Measurements from ENCODE around the gene CXCL16.

Gene CXCL16, protein sequence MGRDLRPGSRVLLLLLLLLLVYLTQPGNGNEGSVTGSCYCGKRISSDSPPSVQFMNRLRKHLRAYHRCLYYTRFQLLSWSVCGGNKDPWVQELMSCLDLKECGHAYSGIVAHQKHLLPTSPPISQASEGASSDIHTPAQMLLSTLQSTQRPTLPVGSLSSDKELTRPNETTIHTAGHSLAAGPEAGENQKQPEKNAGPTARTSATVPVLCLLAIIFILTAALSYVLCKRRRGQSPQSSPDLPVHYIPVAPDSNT

DNA sequence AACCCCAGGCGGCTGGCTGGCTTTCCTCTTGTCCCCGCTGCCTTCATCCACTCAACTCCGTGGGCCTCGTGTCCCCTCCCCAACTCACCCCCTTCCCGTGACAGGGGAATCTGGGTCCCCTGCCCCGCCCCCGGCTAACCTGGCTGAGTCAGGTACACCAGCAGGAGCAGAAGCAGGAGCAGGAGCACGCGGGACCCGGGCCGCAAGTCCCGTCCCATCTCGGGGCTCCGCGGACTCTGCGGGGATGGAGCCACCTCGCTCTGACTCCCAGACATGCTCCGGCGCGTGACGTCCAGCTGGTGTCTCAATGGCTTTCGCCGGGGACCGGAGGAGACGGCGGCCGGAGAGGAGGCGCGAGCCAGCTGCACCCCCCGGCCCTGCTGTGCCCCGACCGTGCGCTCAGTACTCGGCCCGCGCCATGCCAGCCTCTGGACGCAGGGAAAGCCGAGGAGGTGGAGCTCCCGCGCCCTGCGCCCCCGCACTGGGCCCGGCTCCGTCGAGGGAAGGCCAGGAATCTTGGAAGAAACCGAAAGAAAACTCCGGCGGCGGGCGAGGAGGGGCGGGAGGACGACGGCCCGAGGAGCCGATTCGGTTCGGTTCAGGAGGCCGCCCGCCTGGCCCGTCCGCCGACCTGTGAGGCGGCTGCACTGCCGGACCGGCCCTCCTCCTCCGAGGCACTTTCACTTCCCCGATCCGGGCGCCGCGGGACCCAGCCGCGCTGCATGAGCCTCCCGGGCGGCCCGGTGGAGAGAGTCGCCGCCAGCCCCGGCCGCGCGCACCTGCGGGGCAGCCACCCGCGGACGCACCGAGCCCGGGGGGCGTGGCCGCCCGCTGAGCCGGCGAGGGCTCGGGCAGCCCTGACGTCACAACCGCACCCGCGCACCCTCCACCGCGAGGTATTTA is at the start of gene CXCL16, which contains the start of gene ZMYND15:
Gene CXCL16, minus strand, starts transcription at position 807 of the 903 bp plus-strand sequence. Its CDS starts 589 bp downstream, at position 218.
Gene ZMYND15, plus strand, starts transcription at position 712 of the 903 bp plus-strand sequence. CDS start 716 bp downstream, outside the sequence.
- DNase-seq: peak; percentile 31

DNA sequence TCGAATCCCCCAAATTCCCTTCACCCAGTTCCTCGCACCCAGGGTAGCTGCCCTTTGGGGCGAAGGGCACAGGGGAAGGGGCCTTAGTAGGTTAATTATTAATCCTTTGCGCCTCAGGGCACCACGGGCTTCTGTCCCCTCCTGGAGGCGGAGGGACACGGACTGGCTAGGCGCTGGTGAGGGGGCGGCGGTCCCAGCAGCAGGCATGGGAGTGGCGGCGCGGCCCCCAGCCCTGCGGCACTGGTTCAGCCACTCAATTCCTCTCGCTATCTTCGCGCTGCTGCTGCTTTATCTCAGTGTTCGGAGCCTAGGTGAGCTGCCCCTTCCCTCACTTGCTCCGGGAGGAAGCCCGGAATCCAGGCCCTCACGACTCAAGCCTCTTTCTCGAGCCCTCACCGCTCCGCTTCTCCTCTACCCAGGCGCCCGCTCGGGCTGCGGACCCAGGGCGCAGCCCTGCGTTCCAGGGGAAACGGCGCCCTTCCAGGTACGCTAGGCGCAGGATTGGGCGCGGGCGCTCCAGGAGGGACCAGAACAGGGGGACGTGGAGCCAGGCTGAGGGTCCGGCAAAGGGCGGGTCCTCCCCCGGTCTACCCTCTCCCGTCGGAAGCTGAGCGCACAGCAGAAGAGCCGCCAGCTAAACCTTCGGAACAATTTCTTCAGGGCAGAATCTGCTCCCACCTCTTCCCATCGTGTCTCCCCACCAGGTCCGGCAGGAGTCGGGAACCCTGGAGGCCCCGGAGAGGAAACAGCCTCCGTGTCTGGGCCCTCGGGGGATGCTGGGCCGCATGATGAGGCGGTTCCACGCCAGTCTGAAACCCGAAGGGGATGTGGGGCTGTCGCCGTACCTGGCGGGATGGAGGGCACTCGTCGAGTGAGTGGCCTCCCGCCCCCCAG is 49.3 kb upstream of the CXCL16 start, which contains the start of gene GLTPD2:
Gene GLTPD2, plus strand, starts transcription at position 158 of the 894 bp plus-strand sequence. Its CDS starts 48 bp downstream, at position 206.
- DNase-seq: no peak

DNA sequence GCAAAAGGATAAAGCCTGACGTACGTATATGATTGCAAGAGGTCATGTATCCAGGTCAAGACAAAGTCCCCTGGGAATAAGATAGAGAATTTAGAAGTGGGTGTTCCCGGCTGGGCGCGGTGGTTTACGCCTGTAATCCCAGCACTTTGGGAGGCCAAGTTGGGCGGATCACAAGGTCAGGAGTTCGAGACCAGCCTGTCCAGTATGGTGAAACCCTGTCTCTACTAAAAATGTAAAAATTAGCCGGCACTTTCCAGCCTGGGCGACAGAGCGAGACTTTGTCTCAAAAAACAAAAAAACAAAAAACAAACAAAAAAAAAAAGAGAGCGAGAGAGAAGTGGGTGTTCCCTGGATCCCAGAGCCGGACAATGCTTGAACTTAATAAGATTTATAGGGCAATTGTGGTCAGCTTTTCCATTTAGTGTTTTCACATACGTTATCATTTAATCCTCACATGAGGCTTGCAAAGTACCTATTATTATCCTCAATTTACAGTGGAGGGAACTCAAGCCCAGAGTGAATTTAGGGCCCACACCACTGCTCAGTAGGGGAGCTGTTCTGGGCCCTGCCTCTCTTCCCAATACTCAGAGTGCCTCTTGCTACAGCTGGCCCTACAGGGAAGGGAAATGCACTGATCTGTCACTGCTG is 48.6 kb upstream of the CXCL16 start:
- DNase-seq: no peak

DNA sequence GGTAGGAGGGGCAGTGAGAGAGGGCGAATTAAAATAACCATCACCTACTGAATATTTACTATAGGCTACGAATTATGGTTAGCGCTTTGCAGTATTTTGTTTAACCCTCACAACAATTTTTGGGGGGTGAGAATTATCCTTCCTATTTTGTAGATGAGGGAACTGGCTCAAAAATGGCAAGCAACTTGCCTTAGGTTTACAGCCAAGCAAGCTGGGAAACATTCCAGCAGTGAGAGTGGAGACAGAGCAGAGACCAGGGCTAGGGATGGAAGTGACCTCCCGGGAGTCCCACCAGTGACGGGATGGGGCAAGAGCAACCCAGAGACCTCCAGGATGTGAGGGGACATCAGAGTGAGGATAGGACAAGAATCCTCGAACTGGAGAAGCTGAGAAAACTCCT is 46.8 kb upstream of the CXCL16 start:
- no peak for DNase-seq

DNA sequence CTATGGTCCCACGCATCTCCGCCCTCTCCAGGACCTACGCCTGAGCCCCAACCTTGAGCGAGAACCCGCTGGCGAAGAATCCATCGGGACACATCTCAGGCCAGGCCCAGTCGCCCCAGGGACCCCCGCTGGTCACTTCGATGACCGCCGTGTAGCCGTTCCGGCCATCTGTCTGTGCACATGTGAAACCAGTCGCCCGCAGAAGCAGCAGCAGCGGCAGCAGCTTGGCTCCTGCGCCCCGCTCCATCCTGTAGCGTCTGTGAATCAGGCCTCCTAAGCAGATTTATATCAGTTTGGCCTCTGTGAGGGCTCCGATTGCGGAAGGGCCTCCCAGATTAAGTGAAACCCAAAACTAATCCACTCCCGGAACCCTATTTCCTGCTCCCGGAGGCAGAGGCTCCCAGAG is 46.4 kb upstream of the CXCL16 start, which contains the start of gene VMO1:
Gene VMO1, minus strand, starts transcription at position 259 of the 406 bp plus-strand sequence. Its CDS starts 12 bp downstream, at position 247.
- DNase-seq: no peak

DNA sequence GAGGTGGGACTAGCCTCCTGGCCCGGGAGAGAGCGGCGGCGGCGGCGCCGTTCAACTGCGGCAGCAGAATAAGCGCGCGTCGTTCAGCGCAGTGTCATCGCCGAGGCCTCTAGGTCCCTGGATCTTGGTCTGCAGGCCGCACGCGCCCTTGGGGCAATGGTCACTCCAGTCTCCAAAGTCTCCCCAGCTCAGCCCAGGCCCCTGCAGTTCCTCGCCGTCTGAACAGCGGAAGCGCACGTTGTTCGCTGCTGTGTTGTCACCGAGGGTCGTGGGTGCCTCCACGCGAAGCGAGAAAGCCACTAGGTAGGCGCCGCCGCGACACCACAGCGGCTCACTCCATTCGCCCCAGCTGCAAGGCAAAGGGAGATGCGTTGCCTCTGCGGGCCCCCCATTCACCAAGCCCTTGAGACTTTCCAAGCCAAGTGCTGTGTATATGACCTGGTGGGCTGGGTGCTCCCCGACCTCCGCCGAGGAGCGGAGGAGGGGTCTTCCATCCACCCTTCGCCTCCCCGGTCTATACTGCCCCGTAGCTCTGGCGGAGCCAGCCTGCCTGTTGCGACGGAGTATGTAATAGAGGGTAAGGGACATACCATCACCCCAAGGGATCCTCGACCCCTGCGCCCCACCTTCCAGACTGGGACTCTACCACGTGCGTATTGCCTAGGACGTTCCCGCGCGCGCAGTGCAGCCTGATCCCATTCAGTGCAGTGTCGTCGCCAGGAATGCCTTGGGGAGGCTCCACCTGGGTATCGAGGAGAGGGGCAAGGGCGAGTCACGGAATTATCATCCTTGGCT is 45.8 kb upstream of the CXCL16 start:
- no peak for DNase-seq

DNA sequence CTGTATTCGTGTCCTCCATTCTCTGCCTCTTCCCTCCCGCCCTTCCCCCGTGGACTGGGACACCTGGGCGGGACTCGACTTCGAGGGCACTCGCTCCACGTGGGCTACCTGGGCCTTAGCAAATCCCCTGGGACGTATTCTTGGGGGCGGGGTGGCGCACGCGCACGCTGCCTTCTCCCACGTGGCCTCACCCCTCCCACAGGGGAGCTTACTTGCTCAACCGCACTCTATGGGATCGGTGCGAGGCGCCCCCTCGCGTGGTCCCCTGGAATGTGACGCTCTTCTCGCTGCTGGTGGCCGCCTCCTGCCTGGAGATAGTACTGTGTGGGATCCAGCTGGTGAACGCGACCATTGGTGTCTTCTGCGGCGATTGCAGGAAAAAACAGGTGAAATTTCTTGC is 42.9 kb upstream of the CXCL16 start:
- no peak for DNase-seq

DNA sequence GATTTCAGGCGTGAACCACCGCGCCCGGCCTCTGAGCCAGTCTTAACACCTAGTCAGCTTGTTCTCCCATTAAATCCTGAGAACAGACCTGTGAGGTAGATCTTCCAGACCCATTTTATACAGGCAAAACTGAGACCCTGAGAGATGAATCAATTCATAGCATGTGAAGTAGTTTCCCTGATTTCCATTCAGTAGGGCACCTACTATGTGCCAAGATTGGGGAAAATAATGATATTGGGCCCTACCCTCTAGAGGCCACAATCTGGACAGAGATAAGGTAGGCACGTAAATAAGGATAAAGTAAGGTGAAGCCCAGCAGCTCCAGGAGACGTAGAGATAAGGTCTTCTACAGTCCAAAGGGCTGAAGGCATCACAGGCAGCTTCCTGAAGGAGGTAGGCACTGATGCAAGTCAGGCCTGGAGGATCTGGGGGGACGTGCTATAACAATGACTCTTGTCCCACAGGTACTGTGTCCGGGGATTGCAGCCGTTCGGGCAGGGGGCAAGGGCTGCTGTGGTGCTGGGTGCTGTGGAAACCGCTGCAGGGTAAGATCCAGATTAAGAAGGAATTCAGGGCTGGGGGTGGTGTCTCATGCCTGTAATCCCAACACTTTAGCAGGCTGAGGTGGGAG is 40.7 kb upstream of the CXCL16 start:
- DNase-seq: no peak

DNA sequence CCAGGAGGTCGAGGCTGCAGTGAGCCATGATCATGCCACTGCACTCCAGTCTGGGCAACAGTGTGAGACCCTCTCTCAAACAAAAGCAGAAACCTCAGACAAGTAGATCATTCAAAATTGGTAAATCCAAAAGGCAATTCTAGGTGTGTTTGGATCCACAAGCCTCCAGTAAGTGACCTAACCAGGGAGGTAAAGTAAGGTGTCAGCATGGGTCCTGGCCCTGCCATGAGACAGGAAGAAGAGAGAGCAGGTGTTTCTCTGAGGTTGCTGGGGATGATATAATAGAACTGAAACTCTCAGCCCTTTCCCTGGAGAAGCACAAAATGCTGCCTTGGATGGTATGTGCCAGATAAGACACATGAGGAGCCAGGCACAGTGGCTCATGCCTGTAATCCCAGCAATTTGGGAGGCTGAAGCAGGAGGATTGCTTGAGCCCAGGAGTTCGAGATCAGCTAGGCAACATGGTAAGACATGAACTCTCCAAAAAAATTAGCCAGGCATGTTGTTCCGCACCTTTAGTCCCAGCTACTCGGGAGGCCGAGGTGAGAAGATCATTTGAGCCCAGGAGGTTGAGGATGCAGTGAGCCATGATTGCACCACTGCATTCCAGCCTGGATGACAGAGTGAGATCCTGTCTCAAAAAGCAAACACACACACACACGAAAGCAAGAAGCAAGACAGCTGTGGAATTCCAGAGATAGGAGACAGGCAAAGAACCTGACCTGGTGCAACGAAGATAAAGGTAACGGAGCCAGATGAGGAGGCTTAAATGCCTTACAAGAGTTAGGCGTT is 38.4 kb upstream of the CXCL16 start:
- DNase-seq: peak; percentile 44

DNA sequence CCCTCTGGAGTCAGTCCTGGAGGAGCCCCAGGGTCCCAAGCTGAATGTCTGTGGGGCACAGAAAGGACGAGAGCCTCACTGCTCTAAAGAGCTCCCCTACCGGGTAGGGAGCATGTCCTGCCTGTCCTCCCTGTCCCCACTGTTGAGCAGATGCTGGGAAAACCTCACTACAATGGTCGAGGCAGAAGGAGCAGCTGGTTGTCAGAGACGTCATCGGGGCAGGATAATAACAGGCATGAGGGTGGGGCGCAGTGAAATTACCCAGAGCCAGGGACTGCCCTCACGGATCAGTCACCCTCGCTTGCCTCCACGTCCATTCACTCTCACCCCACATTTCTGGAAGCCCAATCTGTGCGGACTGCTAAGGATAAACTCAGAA is 32.5 kb upstream of the CXCL16 start:
- no peak for DNase-seq

DNA sequence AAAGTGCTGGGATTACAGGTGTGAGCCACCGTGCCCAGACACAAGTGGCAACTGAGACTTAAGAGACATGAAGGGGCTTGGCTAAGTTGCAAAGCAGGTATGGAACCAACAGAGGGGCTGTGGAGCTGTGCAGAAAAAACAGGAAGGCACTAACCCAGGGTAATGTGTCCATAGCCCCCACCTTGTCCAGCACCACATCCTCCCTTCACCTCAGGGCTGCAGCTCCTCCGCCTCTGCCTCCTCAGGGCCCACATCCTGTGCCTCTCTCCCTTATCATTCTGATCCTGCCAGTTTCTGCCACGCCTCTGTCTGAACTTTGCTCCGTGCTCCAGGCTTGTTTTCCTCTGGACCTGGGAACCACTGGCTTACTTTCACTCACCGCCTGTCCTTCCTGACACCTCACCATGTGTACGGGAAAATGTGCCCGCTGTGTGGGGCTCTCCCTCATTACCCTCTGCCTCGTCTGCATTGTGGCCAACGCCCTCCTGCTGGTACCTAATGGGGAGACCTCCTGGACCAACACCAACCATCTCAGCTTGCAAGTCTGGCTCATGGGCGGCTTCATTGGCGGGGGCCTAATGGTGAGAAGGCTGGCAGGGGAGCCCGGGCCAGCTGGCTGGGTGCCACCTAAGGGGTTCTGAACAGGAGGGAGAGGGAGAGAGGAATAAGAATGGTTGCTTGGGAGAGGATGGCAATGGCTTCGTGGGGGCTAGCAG is 31.9 kb upstream of the CXCL16 start, which contains the start of gene TM4SF5:
Gene TM4SF5, plus strand, starts transcription at position 368 of the 716 bp plus-strand sequence. Its CDS starts 37 bp downstream, at position 405.
- DNase-seq: no peak

DNA sequence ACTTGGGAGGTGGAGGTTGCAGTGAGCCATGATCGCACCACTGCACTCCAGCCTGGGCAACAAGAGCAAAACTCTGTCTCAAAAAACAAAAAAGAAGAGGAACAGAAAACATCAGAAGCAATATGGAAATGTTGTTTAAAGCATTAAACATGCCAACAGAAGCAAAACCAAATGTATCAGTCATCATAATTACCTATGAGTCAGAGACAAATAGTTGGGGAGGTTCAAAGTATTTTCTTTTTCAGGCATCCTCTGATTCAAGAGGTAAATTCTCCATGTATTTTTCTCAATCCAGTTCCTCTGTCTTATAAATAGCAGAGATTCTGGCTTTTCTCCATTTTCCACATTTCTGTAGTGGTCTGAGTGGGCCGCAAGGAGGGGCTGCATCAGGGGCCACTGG is 29.9 kb upstream of the CXCL16 start:
- peak; percentile 24 for DNase-seq

DNA sequence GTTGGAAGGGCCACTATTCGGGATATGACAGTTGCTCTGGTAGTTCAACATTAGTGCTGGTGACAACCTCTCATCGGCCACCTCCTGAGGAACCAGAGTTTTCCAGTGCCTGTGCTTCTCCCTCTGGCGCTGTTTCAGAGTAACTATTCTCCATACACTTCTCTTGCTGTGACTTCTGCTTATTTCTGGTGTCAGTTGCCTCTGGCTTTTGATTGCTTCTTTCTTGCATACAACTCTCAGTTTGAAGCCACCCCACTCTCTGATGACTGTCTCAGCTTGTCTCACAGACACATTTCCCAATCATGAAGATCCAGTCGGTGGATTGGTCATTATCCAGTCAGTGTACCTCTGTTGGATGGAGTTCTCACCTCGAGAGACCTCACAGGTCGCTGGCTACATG is 28.6 kb upstream of the CXCL16 start:
- no peak for DNase-seq

DNA sequence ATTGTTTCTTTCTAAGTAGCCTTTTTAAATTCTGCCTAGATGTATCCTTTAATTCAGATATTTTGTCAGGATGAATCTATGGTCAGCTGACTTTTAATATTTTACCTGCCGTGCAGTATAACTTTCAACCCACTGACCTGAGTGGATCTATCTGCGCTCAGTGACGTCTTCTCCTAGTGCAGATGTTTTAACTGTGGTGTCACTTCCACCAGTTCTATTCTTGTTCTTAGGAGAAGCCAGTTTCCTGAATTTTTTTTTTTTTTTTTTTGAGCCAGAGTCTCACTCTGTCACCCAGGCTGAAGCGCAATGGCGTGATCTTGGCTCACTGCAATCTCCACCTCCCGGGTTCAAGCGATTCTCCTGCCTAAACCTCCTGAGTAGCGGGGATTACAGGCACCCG is 27.0 kb upstream of the CXCL16 start:
- DNase-seq: no peak

DNA sequence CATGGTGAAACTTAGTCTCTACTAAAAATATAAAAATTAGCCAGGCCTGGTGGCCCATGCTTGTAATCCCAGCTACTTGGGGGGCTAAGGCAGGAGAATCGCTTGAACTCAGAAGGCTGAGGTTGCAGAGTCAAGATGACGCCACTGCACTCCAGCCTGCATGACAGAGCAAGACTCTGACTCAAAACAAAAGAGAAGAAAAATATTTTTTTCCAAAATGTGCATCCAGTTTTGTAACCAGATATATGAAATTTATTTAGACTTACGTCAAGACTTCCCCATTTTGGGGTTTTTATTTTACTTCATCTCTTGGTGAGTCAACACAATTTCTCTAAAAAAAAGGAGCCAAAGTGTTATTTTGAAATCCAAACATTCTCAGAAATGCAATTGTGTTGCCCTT is 26.5 kb upstream of the CXCL16 start:
- DNase-seq: no peak

DNA sequence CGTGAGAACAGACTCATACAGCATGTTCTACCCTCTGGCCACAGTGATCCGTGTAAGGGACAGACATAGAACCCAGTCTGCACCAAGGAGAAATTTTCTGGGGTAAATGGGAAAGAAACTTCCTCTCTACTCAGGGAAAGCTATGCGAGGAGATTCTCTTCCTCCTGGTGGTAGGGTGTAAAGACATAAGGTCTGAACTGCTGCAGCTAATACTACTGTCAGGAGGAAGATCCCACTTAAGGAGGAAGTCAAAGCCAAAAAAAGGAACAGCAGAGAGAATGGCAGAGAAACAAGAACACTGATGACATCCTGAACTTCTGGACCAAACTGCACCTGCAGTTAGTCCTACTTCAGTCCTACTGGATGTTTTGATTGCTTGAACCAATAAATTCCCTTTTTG is 24.9 kb upstream of the CXCL16 start:
- no peak for DNase-seq

DNA sequence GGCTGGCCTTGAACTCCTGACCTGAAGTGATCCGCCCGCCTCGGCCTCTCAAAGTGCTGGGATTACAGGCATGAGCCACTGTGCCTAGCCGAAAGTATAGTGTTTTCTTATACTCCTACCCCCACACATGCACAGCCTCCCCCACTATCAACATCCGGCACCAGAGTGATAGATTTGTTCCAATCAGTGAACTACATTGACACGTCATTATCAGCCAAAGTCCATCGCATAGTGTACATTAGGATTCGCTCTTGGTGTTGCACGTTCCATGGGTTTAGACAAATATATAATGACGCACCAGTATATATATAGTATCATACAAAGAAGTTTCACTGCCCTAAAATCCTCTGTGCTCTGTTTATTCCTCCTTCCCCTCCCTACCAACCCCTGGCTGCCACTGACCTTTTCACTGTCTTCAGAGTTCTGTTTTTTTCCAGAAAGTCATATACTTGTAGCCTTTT is 20.1 kb upstream of the CXCL16 start:
- DNase-seq: no peak

DNA sequence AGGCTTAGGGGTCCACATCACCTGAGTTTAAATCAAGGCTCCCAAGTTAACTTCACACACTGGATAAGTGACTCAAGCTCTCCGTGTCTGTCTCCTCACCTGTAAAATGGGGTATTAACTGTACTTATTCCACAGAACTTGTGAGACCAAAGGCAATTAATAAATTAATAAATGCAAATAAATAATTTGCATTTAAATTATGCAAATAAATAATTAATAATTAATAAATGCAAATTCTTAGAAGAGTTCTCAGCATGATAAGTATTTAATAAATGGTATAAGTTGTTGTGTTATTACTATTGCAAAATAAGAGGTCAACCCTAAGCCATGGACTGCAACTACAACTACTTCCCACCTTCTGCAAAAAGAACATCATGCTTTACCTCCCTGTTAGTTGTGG is 13.7 kb upstream of the CXCL16 start:
- no peak for DNase-seq

DNA sequence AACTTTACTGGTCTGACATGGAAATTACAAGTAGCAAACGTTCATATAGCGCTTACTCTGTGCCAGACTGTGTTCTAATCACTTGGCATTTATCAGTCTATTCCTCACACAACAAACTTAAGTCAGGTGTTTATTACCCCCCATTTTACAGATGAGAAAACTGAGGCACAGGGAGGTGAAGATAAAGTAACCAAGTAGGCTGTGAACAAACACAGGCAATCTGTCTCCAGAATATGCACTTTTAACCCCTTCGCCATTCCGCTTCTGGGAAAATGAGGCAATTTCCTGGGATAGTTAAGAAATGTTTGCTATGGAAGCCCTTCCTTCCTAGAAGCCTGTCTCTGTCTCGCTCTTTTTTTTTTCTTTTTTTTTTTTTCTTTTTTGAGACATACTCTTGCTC is 12.2 kb upstream of the CXCL16 start:
- no peak for DNase-seq
